B cell (primary cell): ENCODE data around the gene AGRP.

Experiments used
- CTCF ChIP-seq: fragments of 200-600 bp; IDR thresholded peaks from one replicate; pipeline ENCODE4 v1.8.0; 2022; ENCODE audit warnings: antibody characterized with exemption, mild to moderate bottlenecking
- EZH2 ChIP-seq: IDR thresholded peaks from 2 replicates; pipeline ENCODE4 v1.6.1; 2012; ENCODE audit warnings: borderline replicate concordance, low read depth, mild to moderate bottlenecking, moderate library complexity, low read length; ENCODE audit not compliant: insufficient read depth, poor library complexity, severe bottlenecking

- TF ChIP-seq CTCF: no peak
- TF ChIP-seq EZH2: no peak
Measured at GRCh38 chr16:67463059-67463458, 20.3 kb downstream of the AGRP start.
